RWPE2 (cell line): ENCODE data around the gene CREG2.
"Not testable (repeated sequence)": the region's sequence is repeated elsewhere in the genome, so short reads cannot be mapped to it uniquely, and the experiment has no call there.

Experiments used
- ATAC-seq: fragments of 200-7000 bp; cut with Tn5 transposase; 3 replicates; pipeline ENCODE4 v1.9.1; 2021; ENCODE audit warnings: low read depth
- DNase-seq: peaks from one replicate; pipeline ENCODE4 v3.0.0-alpha.2; 2020; ENCODE audit warnings: low spot score
- H3K27ac ChIP-seq: fragments of 450-650 bp; 2 replicates; pipeline ENCODE4 v1.5.1; 2017; ENCODE audit warnings: mild to moderate bottlenecking; ENCODE audit not compliant: poor library complexity, severe bottlenecking
- H3K27me3 ChIP-seq: fragments of 250-450 bp; sonication (Bioruptor Pico); 2 replicates; pipeline ENCODE4 v1.5.1; 2021; ENCODE audit warnings: mild to moderate bottlenecking, moderate library complexity; ENCODE audit not compliant: insufficient read depth, poor library complexity, severe bottlenecking
- H3K36me3 ChIP-seq: fragments of 250-450 bp; sonication (Bioruptor Pico); 2 replicates; pipeline ENCODE4 v1.5.1; 2020; ENCODE audit warnings: low read depth, mild to moderate bottlenecking, moderate library complexity
- H3K4me1 ChIP-seq: fragments of 250-450 bp; sonication (Bioruptor Pico); 2 replicates; pipeline ENCODE4 v1.5.1; 2021; ENCODE audit warnings: mild to moderate bottlenecking, moderate library complexity; ENCODE audit not compliant: insufficient read depth, poor library complexity, severe bottlenecking
- H3K4me3 ChIP-seq: fragments of 250-450 bp; sonication (Bioruptor Pico); 2 replicates; pipeline ENCODE4 v1.5.1; 2021; ENCODE audit warnings: mild to moderate bottlenecking, moderate library complexity; ENCODE audit not compliant: severe bottlenecking
- H3K9me3 ChIP-seq: fragments of 250-450 bp; sonication (Bioruptor Pico); 2 replicates; pipeline ENCODE4 v1.5.1; 2021; ENCODE audit warnings: mild to moderate bottlenecking, moderate library complexity; ENCODE audit not compliant: severe bottlenecking
- CTCF ChIP-seq: fragments of 450-650 bp; IDR thresholded peaks from one replicate; pipeline ENCODE4 v1.5.1; 2017; ENCODE audit warnings: mild to moderate bottlenecking, moderate library complexity; ENCODE audit not compliant: poor library complexity, severe bottlenecking

The CREG2 gene

DNA sequence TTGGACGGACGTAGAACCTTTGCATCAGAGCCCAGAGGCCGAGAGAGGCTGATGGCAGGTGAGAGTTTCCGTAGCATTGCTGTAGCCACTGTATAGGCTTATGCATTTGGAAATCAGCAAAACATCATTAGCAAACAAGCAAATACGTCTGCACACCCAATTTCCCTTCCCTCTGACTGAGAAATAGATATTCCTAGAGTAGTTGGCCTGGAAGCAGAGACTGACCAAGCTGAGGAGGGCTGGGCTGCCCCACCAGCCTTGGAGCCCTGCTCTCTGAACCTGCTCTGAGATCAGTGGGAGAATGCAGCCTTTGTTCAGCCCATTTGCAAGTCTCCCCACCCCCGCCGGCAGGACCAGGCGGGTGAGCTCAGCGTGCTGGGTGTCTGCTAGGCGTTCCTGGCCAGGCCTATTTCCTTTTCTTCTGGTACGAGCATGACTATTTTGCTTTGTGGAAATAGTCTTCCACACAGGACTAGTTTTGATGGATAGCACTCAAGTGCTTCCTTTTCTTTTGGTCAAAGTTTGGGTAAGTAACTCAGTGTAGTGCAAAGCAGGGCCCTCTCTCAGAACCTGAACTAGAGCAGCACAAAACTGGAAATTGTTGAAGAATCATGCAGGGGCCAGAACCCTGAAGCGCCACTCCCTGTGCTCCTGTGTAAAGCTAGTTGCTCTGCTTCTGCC lies 56.9 kb downstream of the CREG2 start:
- no peaks in the 10 kb centered on the region for H3K36me3 ChIP-seq
- no peak for ATAC-seq
- no peaks in the 10 kb centered on the region for H3K27me3 ChIP-seq
- H3K9me3 ChIP-seq = no peaks in the 10 kb centered on the region
- DNase-seq = no peak
- no peak for TF ChIP-seq CTCF
- peak overlapping the region; percentile 99 for H3K27ac ChIP-seq
- H3K4me3 ChIP-seq = no peak overlapping the region
- H3K4me1 ChIP-seq = peaks cover 35% of the 10 kb centered on the region

DNA sequence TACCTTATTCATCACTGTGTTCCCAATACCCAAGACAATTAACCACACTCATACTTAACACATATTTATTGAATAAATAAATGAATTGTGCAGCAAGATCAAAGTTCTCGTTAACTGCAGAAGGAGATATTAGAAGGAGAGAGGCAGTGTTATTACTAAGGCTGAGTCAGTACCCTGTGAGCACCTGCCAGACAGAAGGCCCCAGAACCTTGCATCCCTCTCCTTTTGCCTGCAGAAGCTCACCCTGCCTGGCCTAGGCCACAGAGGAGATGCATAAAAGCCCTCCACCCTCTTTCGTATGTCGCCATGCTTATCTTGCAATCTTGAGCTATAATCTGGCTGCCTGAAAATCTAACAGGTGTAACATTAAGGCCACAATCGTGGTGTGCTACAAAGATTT lies 58.3 kb downstream of the CREG2 start:
- no peak overlapping the region for H3K4me3 ChIP-seq
- ATAC-seq (peak; percentile 52; the same call in 1 of the 3 replicates), DNase-seq (no peak)
- H3K27ac ChIP-seq = peak overlapping the region; percentile 99
- H3K36me3 ChIP-seq = no peaks in the 10 kb centered on the region
- H3K9me3 ChIP-seq = no peaks in the 10 kb centered on the region
- H3K4me1 ChIP-seq = peaks cover 35% of the 10 kb centered on the region
- TF ChIP-seq CTCF = no peak
- no peaks in the 10 kb centered on the region for H3K27me3 ChIP-seq

DNA sequence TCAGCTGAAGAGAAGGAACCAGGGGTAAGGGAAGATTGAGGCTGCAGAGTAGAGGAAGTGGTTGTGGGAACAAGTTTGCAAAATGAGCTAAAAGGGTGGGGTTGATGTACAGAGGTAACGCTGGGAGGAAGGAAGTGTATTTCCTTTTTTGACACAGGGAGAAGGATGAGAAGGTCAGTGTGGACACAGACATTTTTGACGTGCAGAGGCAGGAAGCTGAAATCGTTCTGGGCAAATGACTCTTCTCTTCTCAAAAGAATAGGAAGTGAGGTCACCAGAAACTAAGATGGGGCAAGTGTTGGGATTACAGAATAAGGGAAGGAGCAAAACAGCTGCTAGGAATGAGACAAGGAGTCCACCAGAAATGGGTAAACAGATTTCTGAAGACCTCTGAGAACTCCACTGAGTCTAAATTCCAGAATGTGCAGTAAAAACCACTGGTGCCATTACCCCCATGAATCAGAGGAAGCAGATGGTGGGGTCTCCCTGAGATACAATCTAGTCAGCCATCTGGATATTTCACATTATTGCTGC lies 58.8 kb downstream of the CREG2 start:
- no peak overlapping the region for H3K4me3 ChIP-seq
- DNase-seq (no peak), ATAC-seq (peak; percentile 86)
- peaks cover 35% of the 10 kb centered on the region for H3K4me1 ChIP-seq
- peak overlapping the region; percentile 99 for H3K27ac ChIP-seq
- H3K36me3 ChIP-seq = no peaks in the 10 kb centered on the region
- no peaks in the 10 kb centered on the region for H3K9me3 ChIP-seq
- no peak for TF ChIP-seq CTCF
- no peaks in the 10 kb centered on the region for H3K27me3 ChIP-seq

GRCh38 chr2:101327863-101328394 lies 59.4 kb downstream of the CREG2 start:
- Histone ChIP-seq H3K36me3 (no peaks in the 10 kb centered on the region), H3K9me3 (no peaks in the 10 kb centered on the region), H3K4me3 (no peak overlapping the region), H3K27ac (peak overlapping the region; percentile 99), H3K27me3 (no peaks in the 10 kb centered on the region), H3K4me1 (peaks cover 35% of the 10 kb centered on the region)
- ATAC-seq (peak; percentile 71), DNase-seq (peak; percentile 78)
- no peak for TF ChIP-seq CTCF

DNA sequence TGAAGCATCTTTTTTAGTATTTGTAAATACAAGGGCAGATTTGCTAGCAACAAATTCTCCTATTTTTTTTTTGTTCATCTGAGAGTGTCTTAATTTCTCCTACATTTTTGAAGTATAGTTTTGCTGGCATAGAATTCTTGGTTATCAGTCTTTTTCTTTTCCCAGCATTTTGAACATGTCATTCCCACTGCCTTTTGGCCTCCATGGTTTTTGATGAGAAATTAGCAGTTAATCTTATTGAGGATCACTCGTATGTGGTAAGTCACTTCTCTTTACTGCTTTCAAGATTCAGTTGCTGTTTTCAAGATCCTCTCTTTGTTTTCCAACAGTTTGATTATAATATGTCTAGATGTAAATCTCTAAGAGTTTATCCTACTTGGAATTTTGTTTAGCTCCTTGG lies 61.9 kb downstream of the CREG2 start:
- H3K36me3 ChIP-seq = no peaks in the 10 kb centered on the region
- no peak overlapping the region for H3K4me3 ChIP-seq
- TF ChIP-seq CTCF = no peak
- peaks cover 29% of the 10 kb centered on the region for H3K4me1 ChIP-seq
- no peak overlapping the region for H3K27ac ChIP-seq
- ATAC-seq (no peak), DNase-seq (no peak)
- no peaks in the 10 kb centered on the region for H3K27me3 ChIP-seq
- H3K9me3 ChIP-seq = no peaks in the 10 kb centered on the region

- H3K27ac ChIP-seq, DNase-seq: not testable (repeated sequence)
Observed at GRCh38 chr2:101316568-101316967, 70.7 kb downstream of the CREG2 start.

More at GRCh38 chr2:101316568-101316967, 70.7 kb downstream of the CREG2 start:
- not testable (repeated sequence) for H3K36me3 ChIP-seq, H3K9me3 ChIP-seq, ATAC-seq, H3K27me3 ChIP-seq, H3K4me3 ChIP-seq, H3K4me1 ChIP-seq
